SK-N-MC (cell line): Measurements from ENCODE around the gene NEDD4L.

Source experiments
- DNase-seq: peaks from one replicate; pipeline ENCODE4 v3.0.0-alpha.2; 2011; ENCODE audit warnings: low read depth, low spot score
- H3K27ac ChIP-seq: fragments of 200-600 bp; sonication (generic); 2 replicates; pipeline ENCODE4 v1.5.1; 2016; ENCODE audit warnings: mixed run types
- H3K36me3 ChIP-seq: fragments of 200-600 bp; sonication (generic); 2 replicates; pipeline ENCODE4 v1.6.1; 2017; ENCODE audit warnings: antibody characterized with exemption, low read length, mixed read lengths; ENCODE audit not compliant: insufficient read depth
- H3K4me3 ChIP-seq: fragments of 200-600 bp; sonication (generic); 2 replicates; pipeline ENCODE4 v1.5.1; 2016
- H3K9ac ChIP-seq: fragments of 200-600 bp; sonication (generic); 2 replicates; pipeline ENCODE4 v1.8.0; 2017; ENCODE audit warnings: mixed run types, mixed read lengths; ENCODE audit not compliant: insufficient read length
- H3K9me3 ChIP-seq: fragments of 200-600 bp; sonication (generic); 2 replicates; pipeline ENCODE4 v1.6.1; 2017; ENCODE audit warnings: low read depth, mild to moderate bottlenecking, antibody characterized with exemption, low read length, moderate library complexity, mixed read lengths
- EZH2 ChIP-seq: fragments of 200-600 bp; sonication (generic); IDR thresholded peaks from one replicate; pipeline ENCODE4 v1.6.1; 2017; ENCODE audit warnings: antibody characterized with exemption
- FOXP2 ChIP-seq: optimal IDR thresholded peaks from 2 replicates; pipeline ENCODE3; 2011; ENCODE audit warnings: mild to moderate bottlenecking, moderate library complexity; ENCODE audit not compliant: insufficient read depth; ENCODE audit errors: extremely low read length, control extremely low read depth
- POLR2AphosphoS5 ChIP-seq: IDR thresholded peaks from 2 replicates; pipeline ENCODE4 v1.6.1; 2012; ENCODE audit warnings: mild to moderate bottlenecking, low read depth, low read length, borderline replicate concordance

The NEDD4L gene

GRCh38 chr18:58196881-58197872, 153.2 kb downstream of the NEDD4L start:
- H3K27ac ChIP-seq: no peak overlapping the region
- no peak for TF ChIP-seq EZH2
- TF ChIP-seq POLR2AphosphoS5: no peak
- TF ChIP-seq FOXP2: no peak
- no peak overlapping the region for H3K9ac ChIP-seq
- no peaks in the 10 kb centered on the region for H3K9me3 ChIP-seq
- H3K36me3 ChIP-seq: no peaks in the 10 kb centered on the region
- no peak for DNase-seq
- no peak overlapping the region for H3K4me3 ChIP-seq

GRCh38 chr18:58201268-58201667, 157.2 kb downstream of the NEDD4L start:
- H3K36me3 ChIP-seq: no peaks in the 10 kb centered on the region
- no peak for DNase-seq
- no peak overlapping the region for H3K4me3 ChIP-seq
- no peaks in the 10 kb centered on the region for H3K9me3 ChIP-seq
- H3K27ac ChIP-seq: no peak overlapping the region
- no peak overlapping the region for H3K9ac ChIP-seq
- no peak for TF ChIP-seq POLR2AphosphoS5
- TF ChIP-seq FOXP2: no peak
- no peak for TF ChIP-seq EZH2

GRCh38 chr18:58201733-58202730, 158.0 kb downstream of the NEDD4L start:
- no peak overlapping the region for H3K9ac ChIP-seq
- no peak overlapping the region for H3K27ac ChIP-seq
- H3K9me3 ChIP-seq: no peaks in the 10 kb centered on the region
- H3K36me3 ChIP-seq: no peaks in the 10 kb centered on the region
- TF ChIP-seq FOXP2 (no peak), EZH2 (no peak), POLR2AphosphoS5 (no peak)
- no peak for DNase-seq
- H3K4me3 ChIP-seq: no peak overlapping the region

DNA sequence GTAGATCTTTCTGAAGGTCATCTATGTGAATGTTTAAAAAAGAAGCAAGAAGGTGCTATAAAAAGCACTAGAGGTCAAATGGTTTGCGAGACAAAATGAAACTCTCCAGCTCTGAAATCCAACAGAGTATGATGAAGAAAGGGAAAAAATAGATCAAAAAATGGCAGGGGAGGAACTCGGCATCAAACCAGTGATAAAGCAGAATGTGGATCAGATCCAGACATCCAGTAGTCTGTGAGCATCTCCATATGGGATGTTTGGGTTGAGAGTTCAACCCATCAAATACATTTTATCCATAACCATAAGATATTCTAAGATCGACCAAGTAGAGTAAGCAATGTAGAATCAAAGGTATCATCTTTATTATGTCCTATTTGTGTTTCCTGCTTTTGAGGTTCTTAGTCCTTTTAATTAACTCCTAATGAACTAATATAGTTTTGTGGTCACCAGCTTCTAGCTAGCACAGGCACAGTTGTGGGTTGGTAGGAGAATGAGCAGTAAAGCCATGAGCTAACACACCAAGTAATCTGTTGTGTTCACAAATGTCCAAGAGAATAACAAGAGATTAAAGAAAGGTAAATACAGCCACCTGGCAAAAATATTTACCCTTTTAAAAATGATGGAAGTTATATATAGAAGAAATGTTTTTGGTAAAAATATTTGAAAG, 160.9 kb downstream of the NEDD4L start:
- no peak for TF ChIP-seq EZH2
- H3K27ac ChIP-seq: no peak overlapping the region
- H3K36me3 ChIP-seq: no peaks in the 10 kb centered on the region
- no peak for DNase-seq
- H3K4me3 ChIP-seq: no peak overlapping the region
- H3K9ac ChIP-seq: no peak overlapping the region
- no peaks in the 10 kb centered on the region for H3K9me3 ChIP-seq

DNA sequence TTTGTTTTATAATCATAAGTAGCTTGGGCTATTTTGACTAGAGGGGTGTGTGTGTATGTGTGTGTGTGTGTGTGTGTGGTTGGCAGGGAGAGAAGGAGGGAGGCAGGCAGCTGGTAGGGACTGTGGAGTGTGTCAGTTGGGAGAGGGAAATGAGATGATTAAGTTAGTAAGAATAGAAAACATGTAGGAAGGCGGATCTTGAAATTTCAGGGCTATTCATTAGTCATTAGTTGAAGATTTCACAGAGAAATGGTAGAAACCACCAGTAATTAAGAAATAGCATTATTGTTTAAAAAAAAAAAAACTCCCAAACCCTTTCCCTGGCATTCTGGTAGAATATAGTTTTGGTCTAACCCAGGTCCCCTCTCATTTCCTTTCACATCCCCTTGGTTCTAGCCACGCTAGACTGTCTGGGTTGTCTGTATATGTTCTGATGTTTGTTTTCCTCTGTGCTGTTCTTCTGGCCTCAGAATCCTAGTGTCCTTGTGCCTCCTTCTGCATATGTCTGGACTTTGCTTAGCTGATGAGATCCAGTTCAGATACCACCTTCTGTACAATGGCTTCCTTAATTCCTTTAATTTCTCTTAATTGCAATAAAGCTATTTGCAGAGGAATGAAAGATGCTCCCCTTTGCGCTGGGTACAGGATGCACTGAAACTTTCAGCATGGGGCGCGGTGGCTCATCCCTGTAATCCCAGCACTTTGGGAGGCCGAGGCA, 161.6 kb downstream of the NEDD4L start:
- Histone ChIP-seq H3K36me3 (no peaks in the 10 kb centered on the region), H3K9ac (no peak overlapping the region), H3K4me3 (no peak overlapping the region), H3K27ac (no peak overlapping the region), H3K9me3 (no peaks in the 10 kb centered on the region)
- no peak for DNase-seq
- TF ChIP-seq FOXP2: no peak
- no peak for TF ChIP-seq EZH2
- TF ChIP-seq POLR2AphosphoS5: no peak

DNA sequence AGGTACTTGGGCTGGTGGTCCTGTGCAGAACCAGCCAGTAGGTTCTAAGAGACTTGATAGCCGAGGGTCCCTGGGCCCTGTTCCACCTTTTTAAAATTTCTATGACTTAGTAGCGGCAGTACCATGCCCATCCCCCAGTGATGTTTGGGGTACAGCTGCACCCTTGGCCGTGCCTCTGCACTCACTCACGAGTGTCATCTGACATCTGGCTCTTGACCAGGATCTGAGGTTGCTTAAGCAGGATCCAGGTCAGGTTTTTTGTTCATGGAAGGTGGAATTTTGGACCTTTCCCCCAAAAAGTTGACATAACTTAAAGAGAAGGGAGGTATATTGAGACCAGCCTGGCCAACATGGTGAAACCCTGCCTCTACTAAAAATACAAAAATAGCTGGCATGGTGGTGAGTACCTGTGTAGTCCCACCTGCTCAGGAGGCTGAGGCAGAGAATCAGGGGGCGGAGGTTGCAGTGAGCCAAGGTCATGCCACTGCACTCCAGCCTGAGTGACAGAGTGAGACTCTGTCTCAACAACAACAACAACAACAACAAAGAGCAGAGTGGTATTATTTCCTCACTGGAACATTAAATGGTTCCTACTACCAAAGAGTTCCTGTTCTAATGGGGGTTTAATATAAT, 163.6 kb downstream of the NEDD4L start:
- Histone ChIP-seq H3K9me3 (no peaks in the 10 kb centered on the region), H3K36me3 (no peaks in the 10 kb centered on the region), H3K27ac (no peak overlapping the region), H3K9ac (no peak overlapping the region), H3K4me3 (no peak overlapping the region)
- DNase-seq: no peak
- TF ChIP-seq EZH2: no peak
- no peak for TF ChIP-seq FOXP2
- no peak for TF ChIP-seq POLR2AphosphoS5

GRCh38 chr18:58208207-58208932, 164.3 kb downstream of the NEDD4L start:
- Histone ChIP-seq H3K9me3 (no peaks in the 10 kb centered on the region), H3K9ac (no peak overlapping the region), H3K4me3 (no peak overlapping the region), H3K36me3 (no peaks in the 10 kb centered on the region), H3K27ac (no peak overlapping the region)
- DNase-seq: no peak
- TF ChIP-seq EZH2 (no peak), FOXP2 (no peak), POLR2AphosphoS5 (no peak)
